Subcutaneous abdominal adipose tissue (tissue), 5 donors: Measurements from ENCODE around the gene ANKRD34B.

ENCODE experiments used
- H3K27ac ChIP-seq: one replicate; pipeline ENCODE4 v1.7.0; 2013; ENCODE audit warnings: low read depth, mild to moderate bottlenecking, inconsistent platforms, low read length, moderate library complexity
- H3K27me3 ChIP-seq, 5 donors: one replicate each; pipeline ENCODE4 v1.7.0; 2013; ENCODE audit warnings: low read length in 5 of 5, inconsistent platforms in 1 of 5; ENCODE audit not compliant: control insufficient read depth in 5 of 5, insufficient read depth in 4 of 5
- H3K36me3 ChIP-seq, 5 donors: one replicate each; pipeline ENCODE4 v1.7.0; 2013; ENCODE audit warnings: low read length in 5 of 5; ENCODE audit not compliant: control insufficient read depth in 5 of 5, insufficient read depth in 5 of 5
- H3K4me1 ChIP-seq, 5 donors: one replicate each; pipeline ENCODE4 v1.7.0; 2013; ENCODE audit warnings: low read length in 5 of 5, mild to moderate bottlenecking in 3 of 5, moderate library complexity in 1 of 5; ENCODE audit not compliant: control insufficient read depth in 5 of 5, insufficient read depth in 5 of 5
- H3K4me3 ChIP-seq, 5 donors: one replicate each; pipeline ENCODE4 v1.7.0; 2013; ENCODE audit warnings: low read length in 5 of 5, low read depth in 1 of 5
- H3K9ac ChIP-seq, 5 donors: one replicate each; pipeline ENCODE4 v1.7.0; 2013; ENCODE audit warnings: low read length in 5 of 5, mild to moderate bottlenecking in 4 of 5, moderate library complexity in 3 of 5
- H3K9me3 ChIP-seq, 5 donors: one replicate each; pipeline ENCODE4 v1.7.0; 2013; ENCODE audit warnings: low read length in 5 of 5; ENCODE audit not compliant: control insufficient read depth in 5 of 5
- donor health status: healthy.
- donor health status: healthy.
- donor health status: healthy.
- donor health status: healthy.
- donor health status: healthy.

Gene ANKRD34B

DNA sequence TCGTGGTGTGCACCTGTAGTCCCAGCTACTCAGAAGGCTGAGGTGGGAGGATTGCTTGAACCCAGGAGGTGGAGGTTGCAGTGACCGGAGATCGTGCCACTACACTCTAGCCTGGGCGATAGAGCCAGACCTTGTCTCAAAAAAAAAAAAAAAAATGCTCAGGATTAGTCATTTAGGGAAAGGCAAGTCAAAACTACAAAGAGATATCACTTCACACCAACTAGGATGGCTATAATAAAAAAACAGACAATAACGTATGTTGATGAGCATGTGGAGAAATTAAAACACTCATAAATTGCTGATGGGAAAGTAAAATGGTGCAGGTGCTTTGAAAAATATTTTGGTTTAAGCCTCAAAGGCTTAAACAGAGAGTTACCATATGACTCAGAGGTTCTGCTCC, 6.3 kb upstream of the ANKRD34B start:
- H3K9ac ChIP-seq: no peak overlapping the region
- H3K27me3 ChIP-seq: peaks cover 4 to 22% (median 6%) of the 10 kb centered on the region in 5 donors
- peaks cover 0 to 5% (median 3%) of the 10 kb centered on the region in 5 donors for H3K9me3 ChIP-seq
- H3K36me3 ChIP-seq: no peaks in the 10 kb centered on the region
- H3K27ac ChIP-seq: no peak overlapping the region
- H3K4me3 ChIP-seq: no peak overlapping the region
- no peaks in the 10 kb centered on the region for H3K4me1 ChIP-seq

DNA sequence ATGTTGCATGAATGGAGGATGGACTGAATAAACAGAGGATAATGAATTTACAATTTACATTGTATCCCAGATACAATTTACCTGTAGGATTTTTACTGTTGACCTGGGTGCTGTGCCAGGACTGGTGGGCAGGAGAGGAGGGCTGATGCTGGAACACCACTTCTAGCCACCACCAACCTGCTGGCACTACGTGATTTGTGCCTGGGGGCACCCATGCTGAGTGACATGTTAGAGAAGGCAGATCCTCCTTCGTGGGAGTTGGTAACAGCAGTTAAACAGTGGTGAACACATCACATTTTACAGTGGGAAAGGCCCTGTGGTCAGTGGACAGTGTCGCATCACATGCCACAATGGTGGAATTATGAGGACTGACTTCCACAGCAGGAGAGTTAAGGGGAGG, 3.0 kb upstream of the ANKRD34B start:
- H3K9me3 ChIP-seq: peaks cover 0 to 5% (median 3%) of the 10 kb centered on the region in 5 donors
- H3K36me3 ChIP-seq: no peaks in the 10 kb centered on the region
- no peak overlapping the region for H3K4me3 ChIP-seq
- peaks cover 30 to 48% (median 33%) of the 10 kb centered on the region in 5 donors for H3K27me3 ChIP-seq
- no peak overlapping the region for H3K9ac ChIP-seq
- H3K4me1 ChIP-seq: peaks cover 0 to 19% (median 18%) of the 10 kb centered on the region in 5 donors
- H3K27ac ChIP-seq: no peak overlapping the region

DNA sequence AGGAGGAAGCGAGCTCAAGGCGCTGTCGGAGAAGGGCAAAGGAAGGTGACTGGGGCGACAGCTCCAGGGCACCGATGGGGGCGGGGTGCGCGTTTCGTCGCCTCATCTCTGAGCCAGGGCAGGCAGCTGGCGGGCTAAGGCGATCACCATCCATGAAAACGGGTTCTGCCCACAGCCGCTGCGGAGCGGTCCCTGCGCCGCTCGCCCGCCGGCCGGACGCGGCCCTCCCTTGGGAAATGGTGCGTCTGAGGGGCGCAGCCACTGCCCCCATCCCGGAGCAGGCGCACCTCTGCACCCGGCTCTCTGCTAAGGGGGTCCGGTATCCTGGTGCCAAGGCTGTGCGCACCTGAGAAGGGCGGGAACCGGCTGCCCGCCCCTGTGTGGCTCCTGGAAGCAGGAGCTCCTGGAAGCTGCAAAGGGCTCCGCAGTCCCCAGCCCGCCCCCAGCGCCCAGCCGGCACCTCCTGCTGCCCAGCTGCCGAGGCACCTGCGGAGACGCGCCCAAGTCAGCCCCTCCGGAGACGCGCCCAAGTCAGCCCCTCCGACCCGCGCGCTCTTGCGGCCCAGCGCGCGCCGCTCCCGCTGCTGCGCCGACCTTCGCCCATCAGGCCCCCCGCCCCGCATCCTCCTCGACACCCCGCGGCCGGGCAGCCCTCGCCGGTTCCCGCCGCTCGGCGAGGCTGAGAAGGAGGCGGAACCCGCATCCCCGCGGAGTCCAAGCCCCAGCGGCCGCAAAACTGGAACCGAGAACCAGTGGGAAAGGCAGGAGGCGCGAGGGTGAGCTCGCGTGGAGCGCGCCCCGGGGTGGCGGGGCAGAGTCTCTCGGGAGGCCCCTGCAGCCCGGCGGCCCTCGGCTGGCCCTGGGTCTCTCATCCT, 757 bp downstream of the ANKRD34B start:
- H3K27me3 ChIP-seq: peaks cover 34 to 51% (median 38%) of the 10 kb centered on the region in 5 donors
- H3K27ac ChIP-seq: no peak overlapping the region
- H3K36me3 ChIP-seq: no peaks in the 10 kb centered on the region
- peaks cover 0 to 19% (median 18%) of the 10 kb centered on the region in 5 donors for H3K4me1 ChIP-seq
- peaks cover 0 to 5% (median 3%) of the 10 kb centered on the region in 5 donors for H3K9me3 ChIP-seq
- H3K9ac ChIP-seq: no peak overlapping the region
- H3K4me3 ChIP-seq: peak overlapping the region in 3 of 5 donors; percentile 39 to 70 (median 59)

DNA sequence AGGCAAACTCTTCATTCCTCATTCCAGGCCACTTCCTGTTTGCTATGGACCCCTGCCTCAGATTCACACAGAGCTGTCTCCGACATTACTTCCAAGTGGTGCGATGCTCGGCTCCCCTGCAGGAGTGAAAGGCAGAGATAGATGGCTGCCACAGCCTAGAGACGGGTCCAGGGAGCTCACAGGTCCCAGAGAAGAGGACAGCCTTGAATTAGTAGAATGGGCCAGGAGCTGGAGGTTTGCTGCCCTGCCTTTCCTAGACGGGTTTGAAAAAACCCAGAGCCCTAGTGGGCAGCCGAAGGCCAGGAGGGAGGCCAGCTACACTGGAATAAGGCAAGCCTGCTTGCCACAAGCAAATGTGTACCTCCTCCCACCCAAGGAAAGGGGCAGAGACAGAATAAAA, 1.8 kb downstream of the ANKRD34B start:
- H3K27ac ChIP-seq: no peak overlapping the region
- H3K4me1 ChIP-seq: peaks cover 0 to 19% (median 18%) of the 10 kb centered on the region in 5 donors
- H3K9me3 ChIP-seq: peaks cover 0 to 5% (median 3%) of the 10 kb centered on the region in 5 donors
- no peaks in the 10 kb centered on the region for H3K36me3 ChIP-seq
- H3K9ac ChIP-seq: no peak overlapping the region
- peaks cover 34 to 46% (median 38%) of the 10 kb centered on the region in 5 donors for H3K27me3 ChIP-seq
- no peak overlapping the region for H3K4me3 ChIP-seq

DNA sequence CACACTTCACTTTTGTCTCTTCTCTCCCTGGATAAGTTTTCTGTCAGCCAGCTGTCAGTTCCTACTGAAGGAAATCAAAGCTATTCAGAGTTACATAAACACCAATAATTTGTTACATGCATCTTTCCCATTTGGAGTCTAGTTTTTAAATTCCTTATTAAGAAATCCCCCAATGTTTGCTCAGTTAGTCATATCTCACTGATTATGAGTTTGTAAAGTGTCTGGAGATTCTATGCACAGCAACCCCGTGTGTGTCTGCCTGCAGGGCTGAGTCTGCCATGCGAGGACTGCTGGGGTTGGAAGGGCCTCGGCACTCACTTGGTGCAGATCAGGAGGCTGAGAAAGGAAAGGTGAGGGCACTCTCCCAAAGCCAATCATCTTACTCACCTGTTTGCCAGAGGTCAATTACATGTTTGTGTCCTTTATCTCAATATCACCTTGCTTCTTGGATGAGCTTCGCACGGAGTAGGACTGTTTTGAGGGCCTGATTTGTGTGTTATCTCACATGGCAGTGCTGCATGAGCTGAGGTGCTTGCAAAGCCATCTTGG, 3.3 kb downstream of the ANKRD34B start:
- Histone ChIP-seq H3K9me3 (no peaks in the 10 kb centered on the region), H3K4me3 (no peak overlapping the region), H3K9ac (no peak overlapping the region), H3K27ac (no peak overlapping the region), H3K4me1 (peaks cover 0 to 19% (median 18%) of the 10 kb centered on the region in 5 donors), H3K27me3 (peaks cover 31 to 35% (median 33%) of the 10 kb centered on the region in 5 donors), H3K36me3 (no peaks in the 10 kb centered on the region)

DNA sequence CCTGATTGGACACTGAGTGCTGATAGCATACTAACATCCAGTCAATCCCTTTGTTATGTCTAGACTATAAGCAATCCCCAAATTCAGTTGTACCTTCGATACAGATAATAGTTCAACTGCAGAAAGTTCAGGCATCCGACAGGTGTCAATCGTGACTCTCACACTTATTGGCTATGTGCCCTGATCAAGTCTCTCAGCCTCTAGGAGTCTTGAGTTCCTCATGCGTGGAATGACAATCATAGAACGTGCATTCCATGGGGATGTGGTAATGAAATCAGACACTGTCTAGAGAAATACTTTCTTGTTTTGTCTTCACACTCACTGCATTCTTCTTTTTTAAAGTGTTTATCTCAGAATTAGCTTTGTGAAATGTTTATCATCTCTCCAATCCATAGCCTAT, 4.8 kb downstream of the ANKRD34B start:
- no peak overlapping the region for H3K9ac ChIP-seq
- H3K36me3 ChIP-seq: no peaks in the 10 kb centered on the region
- no peak overlapping the region for H3K4me3 ChIP-seq
- H3K4me1 ChIP-seq: peaks cover 0 to 16% (median 15%) of the 10 kb centered on the region in 5 donors
- H3K27me3 ChIP-seq: peaks cover 21 to 29% (median 25%) of the 10 kb centered on the region in 5 donors
- H3K9me3 ChIP-seq: no peaks in the 10 kb centered on the region
- H3K27ac ChIP-seq: no peak overlapping the region

DNA sequence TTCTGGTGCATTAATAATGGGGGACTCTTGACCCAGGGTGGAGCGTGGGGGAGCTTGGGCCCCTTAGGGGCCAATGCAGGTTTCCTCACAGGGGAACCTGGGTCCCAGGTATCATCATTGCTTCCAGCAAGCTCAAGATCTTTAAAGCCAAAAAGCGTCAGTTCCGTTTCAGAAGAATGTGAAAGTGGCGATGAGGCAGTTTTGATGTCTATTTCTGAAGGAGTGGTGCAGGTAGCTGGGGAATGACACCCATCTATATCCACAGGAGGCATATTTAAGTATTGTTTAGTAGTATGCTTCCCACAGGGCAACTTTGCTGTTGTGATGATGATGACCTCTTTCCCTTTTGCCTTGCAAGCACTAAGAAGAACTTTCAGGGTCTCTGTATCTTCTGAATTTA, 10.8 kb downstream of the ANKRD34B start:
- no peaks in the 10 kb centered on the region for H3K4me1 ChIP-seq
- no peaks in the 10 kb centered on the region for H3K9me3 ChIP-seq

DNA sequence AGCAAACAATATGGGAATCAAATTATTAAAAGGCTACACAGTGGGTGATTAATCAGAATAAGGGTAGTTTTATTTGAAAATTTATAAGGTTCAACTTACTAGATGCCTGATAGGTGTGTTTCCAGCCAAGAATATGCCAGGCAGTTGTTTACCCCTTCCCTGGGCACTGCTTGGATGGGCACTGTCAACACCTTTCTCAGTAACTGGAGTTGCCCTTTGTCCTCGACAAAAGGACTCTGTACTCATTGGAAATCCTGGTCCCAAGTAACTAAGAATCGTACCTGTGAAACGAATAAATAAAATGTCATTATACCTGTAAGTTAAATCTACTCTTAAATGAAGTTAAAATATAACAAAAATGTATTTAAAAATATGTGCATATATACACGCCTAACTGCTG, 15.0 kb downstream of the ANKRD34B start:
- no peak overlapping the region for H3K9ac ChIP-seq
- no peaks in the 10 kb centered on the region for H3K9me3 ChIP-seq
- no peak overlapping the region for H3K4me3 ChIP-seq
- H3K27me3 ChIP-seq: peaks cover 2 to 16% (median 9%) of the 10 kb centered on the region in 5 donors
- H3K27ac ChIP-seq: no peak overlapping the region
- no peaks in the 10 kb centered on the region for H3K36me3 ChIP-seq
- H3K4me1 ChIP-seq: no peaks in the 10 kb centered on the region

More for the DNA sequence above, 10.8 kb downstream of the ANKRD34B start:
- Histone ChIP-seq H3K27ac (no peak overlapping the region), H3K9ac (no peak overlapping the region), H3K36me3 (no peaks in the 10 kb centered on the region), H3K4me3 (no peak overlapping the region), H3K27me3 (peaks cover 0 to 18% (median 9%) of the 10 kb centered on the region in 5 donors)

DNA sequence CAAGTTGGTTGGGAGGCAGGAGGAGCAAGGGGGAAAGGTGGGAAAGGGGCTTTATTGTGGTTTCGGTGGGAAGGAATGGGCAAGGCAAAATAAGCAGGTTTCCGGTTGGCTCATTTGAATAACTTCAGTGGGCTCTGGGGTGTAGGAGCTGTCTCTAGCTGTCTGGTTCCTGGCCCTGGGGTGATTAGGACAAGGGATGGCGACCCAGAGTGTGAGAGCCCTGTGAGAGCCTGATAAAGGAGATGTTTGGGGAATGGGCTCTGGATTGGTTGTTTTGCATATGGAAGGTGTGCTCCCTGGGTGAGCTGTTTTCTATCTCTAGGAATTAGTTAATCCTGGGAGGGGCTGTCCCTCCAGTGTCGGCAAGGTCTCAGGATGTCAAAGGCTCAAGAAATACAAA, 15.4 kb downstream of the ANKRD34B start:
- Histone ChIP-seq H3K36me3 (no peaks in the 10 kb centered on the region), H3K27ac (no peak overlapping the region), H3K27me3 (peaks cover 2 to 14% (median 9%) of the 10 kb centered on the region in 5 donors), H3K4me3 (no peak overlapping the region), H3K4me1 (no peaks in the 10 kb centered on the region), H3K9me3 (no peaks in the 10 kb centered on the region), H3K9ac (no peak overlapping the region)

DNA sequence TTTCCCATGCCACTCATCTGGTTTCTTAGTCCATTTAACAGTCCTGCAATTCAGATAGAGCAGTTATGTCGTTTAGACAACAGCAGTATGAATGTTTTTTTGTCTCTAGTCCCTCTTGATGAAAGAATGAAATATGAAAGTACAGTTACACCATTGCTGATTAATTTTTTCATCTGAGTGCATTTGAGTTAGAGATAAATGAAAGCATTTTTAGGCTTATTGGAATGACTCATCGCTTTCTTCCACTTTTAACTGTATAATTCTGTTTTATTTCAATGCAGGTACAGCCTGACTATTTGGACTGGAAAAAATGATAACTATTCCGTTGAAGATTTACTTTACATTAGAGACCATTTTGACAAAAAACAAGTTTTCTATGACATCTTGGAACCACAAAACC, 28.7 kb downstream of the ANKRD34B start:
- Histone ChIP-seq H3K9ac (no peak overlapping the region), H3K36me3 (peaks cover 0 to 8% (median 0%) of the 10 kb centered on the region in 5 donors), H3K9me3 (peaks cover 0 to 3% (median 0%) of the 10 kb centered on the region in 5 donors), H3K27ac (no peak overlapping the region), H3K4me3 (no peak overlapping the region), H3K4me1 (no peaks in the 10 kb centered on the region), H3K27me3 (no peaks in the 10 kb centered on the region)
